HG03558 (cell line): ENCODE results near the gene SNTG2.

Experiments used
- ATAC-seq: cut with Tn5 transposase; IDR thresholded peaks from one replicate; pipeline ENCODE4 v1.9.1; 2021; ENCODE audit warnings: moderate number of reproducible peaks; ENCODE audit not compliant: unreplicated experiment; ENCODE audit errors: extremely low read depth

Gene SNTG2

GRCh38 chr2:925711-926110, 24.9 kb upstream of the SNTG2 start:
- no peak for ATAC-seq

DNA sequence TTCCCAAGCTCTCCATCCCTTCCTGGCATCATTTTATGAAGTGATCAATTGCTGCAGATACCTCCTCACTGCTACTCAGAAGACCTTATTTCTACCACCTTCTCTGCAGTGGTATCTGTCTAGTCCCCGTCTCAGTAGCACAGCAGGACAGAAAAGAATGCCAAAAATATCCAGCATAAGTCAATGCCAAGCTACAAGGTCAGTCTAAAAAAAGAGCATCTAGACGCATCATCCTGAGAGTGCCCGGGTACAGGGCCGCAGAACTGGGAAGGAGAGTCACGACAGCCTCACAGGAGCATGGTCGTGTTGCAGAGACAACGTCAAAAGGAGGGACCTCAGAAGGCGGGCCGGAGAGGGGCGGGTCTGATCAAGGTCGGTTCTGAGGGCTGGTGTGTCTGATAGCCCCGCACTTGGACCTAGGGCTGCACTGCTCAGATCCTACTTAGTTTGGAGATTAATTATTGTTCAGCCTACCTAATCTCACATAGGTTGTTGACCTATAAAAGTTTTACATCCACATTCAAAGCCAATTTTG, 24.3 kb upstream of the SNTG2 start:
- no peak for ATAC-seq

DNA sequence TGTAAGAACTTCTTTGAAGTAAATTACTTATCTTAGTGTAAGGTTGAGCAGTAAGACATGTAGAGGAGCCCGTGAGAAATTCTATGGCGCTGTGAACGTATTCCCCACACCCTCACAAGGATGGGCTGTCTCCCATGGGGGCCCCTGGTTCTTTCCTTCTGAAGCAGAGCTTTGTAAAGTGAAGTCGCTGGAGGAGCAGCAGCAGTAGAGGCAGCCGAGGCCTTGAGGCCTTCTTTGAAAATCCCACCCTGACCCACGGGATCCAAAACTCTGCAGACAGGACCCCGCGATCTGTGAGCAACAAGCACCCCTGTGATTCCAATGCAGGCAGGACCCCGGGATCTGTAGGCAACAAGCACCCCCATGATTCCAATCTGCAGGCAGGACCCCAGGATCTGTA, 23.8 kb upstream of the SNTG2 start:
- no peak for ATAC-seq

GRCh38 chr2:929011-929735, 21.5 kb upstream of the SNTG2 start:
- no peak for ATAC-seq

- ATAC-seq = no peak
These were observed 20.7 kb upstream of the SNTG2 start for GRCh38 chr2:929925-930324.

GRCh38 chr2:930935-931334, 19.7 kb upstream of the SNTG2 start:
- no peak for ATAC-seq

GRCh38 chr2:932320-933115, 18.1 kb upstream of the SNTG2 start:
- no peak for ATAC-seq

DNA sequence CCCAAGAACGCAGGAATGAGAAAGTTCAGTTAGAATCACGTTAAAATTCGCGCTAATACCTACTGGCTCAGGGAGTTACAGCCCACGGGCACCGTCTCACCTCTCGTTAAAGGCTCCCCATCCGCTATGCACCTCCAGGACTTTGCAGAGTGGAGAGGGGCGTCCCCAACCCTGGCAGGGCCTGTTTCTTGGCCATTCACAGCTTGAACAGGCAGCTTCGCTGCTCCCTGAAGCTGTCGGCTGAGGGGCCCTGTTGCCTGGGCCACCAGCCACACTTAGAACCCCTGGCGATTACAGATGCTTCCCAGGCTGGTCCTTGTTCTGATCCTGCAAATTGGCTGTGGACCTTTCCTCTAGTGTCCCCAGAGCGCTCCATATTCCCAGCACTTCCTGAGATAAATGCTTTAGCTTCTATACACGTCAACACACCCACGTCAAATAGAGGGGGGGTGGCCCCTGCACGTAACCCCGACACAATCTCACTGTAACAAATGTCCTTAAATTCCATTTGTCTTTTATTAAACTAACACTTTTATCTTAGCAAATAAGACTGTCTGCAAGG, 16.8 kb upstream of the SNTG2 start:
- ATAC-seq = no peak

- no peak for ATAC-seq
These were observed 13.1 kb upstream of the SNTG2 start for GRCh38 chr2:937530-937929.

GRCh38 chr2:938181-939005, 12.3 kb upstream of the SNTG2 start:
- ATAC-seq = no peak

GRCh38 chr2:939936-940601, 10.6 kb upstream of the SNTG2 start:
- no peak for ATAC-seq

GRCh38 chr2:941871-942270, 8.8 kb upstream of the SNTG2 start:
- no peak for ATAC-seq

DNA sequence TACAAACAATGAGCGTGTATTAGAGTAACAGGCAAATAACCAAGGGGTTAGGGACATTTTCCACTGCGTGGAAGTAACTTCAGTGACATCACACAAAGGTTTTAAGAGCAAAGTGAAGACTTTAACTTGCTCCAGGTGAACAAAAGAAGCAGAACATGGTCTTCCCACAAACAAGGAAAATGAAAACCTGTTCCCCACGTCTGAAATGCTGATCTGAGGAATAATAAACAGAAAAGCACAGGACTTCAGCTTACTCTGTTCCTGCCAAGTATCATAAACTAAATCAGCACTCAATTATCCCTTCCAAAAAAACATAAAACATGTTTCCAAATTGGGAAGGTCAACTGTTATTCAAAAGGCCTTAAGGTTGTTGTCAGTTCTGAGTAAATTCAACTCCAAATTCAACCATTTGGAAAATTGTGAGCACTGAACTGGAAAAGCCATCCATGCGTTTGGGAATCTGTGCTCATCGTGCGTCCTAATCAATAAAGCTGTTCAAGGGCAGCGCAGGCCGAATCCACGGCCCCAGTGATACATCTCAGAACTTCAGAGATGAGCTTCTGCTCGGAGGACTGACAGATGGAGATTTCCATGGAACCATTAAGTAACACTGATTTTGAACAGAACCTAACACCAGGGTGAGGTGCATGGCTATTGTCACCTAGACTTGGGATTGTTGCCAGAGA, 7.7 kb upstream of the SNTG2 start:
- ATAC-seq = no peak

DNA sequence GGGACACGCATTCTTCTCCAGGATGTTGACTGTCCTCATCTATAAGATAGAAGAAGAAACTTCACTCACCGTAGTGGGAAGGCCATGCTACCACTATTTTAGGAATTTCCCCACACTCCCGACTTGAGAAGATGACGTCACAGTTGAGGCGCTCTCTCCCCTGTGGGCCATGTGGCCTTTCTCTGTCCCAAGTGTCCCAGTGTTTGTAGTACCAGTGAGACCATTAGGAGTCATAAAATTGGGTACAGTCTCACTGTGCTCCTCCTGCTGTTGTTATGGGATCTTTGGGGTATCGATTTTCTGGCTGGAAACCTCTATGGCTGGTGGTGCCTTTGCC, 7.2 kb upstream of the SNTG2 start:
- no peak for ATAC-seq

DNA sequence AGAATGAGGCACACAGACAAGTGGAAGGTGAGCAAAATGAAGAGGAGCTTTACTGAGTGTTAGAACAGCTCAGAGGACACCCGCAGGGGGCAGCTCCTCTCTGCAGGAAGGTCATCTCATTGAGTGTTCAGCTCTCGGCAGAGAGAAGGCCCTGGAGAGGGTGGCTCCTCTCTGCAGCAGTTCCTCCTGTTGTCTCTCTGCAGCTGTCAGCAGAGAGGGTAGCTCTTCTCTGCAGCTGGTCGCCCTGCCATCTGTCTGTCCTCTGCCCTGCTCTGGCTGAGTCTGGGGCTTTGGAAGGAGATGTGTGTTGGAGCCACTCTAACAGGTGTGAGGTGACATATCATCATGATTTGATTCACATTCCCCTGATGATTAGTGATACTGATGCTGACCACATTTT, 6.8 kb upstream of the SNTG2 start:
- ATAC-seq = no peak

GRCh38 chr2:944693-945092, 6.0 kb upstream of the SNTG2 start:
- no peak for ATAC-seq

DNA sequence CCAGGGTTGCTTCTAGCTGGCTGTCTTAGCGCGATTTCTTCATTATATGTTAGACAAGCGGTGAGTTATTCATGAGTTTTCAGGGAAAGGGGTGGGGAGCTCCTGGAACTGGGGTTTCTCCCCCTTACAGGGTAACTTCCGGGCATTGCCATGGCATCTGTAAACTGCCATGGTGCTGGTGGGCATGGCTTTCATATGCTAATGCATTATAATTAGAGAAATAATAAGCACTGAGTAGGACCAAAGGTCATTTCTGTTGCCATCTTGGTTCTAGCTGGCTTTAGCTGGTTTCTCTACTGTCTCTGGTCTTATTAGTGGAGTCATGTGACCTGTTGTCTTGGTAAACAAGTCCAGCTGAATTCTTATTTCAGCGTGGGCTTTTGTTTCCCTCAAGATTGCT, 5.5 kb upstream of the SNTG2 start:
- ATAC-seq = no peak

- peak; percentile 62 for ATAC-seq
These were observed 4.3 kb upstream of the SNTG2 start for GRCh38 chr2:946073-946948.
